GM21529 (cell line): ENCODE measurements around the gene STAG3.
A peak's percentile ranks its signal among the peaks of the same experiment; 100 is the strongest.
"Not testable (repeated sequence)": the region's sequence is repeated elsewhere in the genome, so short reads cannot be mapped to it uniquely, and the experiment has no call there.

Experiments used
- ATAC-seq: cut with Tn5 transposase; IDR thresholded peaks from one replicate; pipeline ENCODE4 v1.9.1; 2021; ENCODE audit not compliant: unreplicated experiment

Gene STAG3

DNA sequence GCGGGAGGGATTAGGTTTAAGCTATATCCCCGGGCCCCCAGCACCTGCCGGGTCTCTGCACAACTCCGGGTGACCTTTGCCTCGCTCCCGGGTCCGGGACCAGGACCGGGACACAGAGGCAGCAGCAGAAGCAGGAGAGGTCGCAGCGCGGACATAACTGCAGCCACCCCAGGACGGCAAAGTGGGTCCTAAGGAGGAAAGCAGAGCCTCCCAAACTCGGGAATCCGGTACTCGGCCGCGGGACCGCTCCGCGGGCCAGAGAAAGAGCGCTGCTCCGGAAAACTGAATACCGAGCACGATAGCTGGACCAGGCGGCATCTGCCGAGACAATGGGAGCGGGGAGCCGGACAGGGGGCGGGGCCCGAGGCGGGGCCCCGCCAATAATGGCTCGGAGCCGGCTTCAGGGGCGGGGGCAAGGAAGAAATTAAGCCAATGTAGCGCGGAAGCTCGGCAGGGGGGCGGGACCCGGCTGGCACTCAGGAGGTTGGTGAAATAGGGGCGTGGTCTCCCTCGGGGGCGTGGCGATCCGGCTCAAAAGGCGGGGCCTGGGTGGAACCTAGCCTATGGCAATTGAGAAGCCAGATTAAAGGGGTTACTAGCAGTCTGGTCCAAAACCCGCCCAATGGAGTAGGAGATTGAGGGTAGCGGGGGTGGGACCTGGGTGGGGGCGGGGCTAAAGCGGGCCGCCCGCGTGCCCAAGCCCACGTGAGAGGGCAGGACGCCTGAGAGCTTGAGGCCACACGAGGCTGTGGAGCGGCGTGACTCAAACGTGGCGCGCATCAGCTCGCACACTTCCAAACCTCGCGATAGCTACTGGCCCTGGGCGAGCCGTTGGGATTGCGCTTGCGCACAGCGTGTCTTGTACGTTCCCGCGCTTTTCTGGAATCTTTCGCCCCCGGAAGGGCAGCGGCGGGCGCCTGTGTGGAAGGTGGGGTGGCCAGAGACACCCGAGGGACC, at the start of gene STAG3, which contains the start of gene GPC2:
TSS of gene STAG3 (plus strand) at position 874 of the 957 bp plus-strand sequence. CDS start 2,639 bp downstream, outside the sequence.
TSS of gene GPC2 (minus strand) at position 337 of the 957 bp plus-strand sequence. CDS start at position 155, 182 bp downstream.
- ATAC-seq, result peak; percentile 88

DNA sequence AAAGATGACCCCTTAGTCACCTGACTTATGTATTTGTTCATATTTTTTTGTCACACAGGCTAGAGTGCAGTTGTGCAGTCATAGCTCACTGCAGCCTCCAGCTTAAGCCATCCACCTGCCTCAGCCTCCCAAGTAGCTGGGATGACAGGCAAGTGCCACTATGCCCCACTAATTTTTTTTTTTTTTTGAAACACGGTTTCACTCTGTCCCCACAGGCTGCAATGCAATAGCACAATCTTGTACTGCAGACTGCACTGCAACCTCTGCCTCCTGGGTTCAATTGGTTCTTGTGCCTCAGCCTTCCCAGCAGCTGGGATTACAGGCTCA, 49.1 kb upstream of the STAG3 start:
- no peak for ATAC-seq

GRCh38 chr7:100130220-100130607, 47.5 kb upstream of the STAG3 start:
- not testable (repeated sequence) for ATAC-seq

- no peak for ATAC-seq
Measured at GRCh38 chr7:100130608-100131453, 46.9 kb upstream of the STAG3 start.

GRCh38 chr7:100132126-100132525, 45.6 kb upstream of the STAG3 start:
- no peak for ATAC-seq

DNA sequence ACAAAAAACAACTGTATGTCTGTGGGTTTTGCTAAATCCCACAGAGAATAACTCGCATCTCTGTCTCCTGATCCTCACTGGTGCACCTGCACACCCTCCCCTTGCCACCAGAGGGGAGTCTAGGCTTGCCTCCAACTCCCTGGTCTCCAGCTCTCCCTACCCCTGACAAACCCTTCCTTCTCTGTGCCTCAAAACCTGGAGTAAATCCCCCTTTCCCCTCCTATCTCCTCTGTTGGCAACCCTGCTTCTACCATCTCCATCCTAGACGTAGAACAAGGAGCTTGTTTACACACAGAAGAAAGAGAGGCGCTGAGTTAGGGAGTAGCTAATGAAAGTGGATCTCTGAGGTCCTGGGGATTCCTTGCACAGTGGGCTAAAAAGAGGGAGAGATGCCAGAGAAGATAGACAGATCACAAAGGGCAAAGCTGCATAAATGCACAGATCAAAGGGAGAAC, 45.0 kb upstream of the STAG3 start:
- ATAC-seq, result peak; percentile 65

- no peak for ATAC-seq
Measured at GRCh38 chr7:100137851-100138760, 39.6 kb upstream of the STAG3 start.

GRCh38 chr7:100141555-100141949, 36.2 kb upstream of the STAG3 start:
- no peak for ATAC-seq

GRCh38 chr7:100142461-100142860, 35.3 kb upstream of the STAG3 start:
- ATAC-seq, result no peak

GRCh38 chr7:100146350-100146749, 31.4 kb upstream of the STAG3 start:
- not testable (repeated sequence) for ATAC-seq

- ATAC-seq, result no peak
Measured at GRCh38 chr7:100147278-100147677, 30.4 kb upstream of the STAG3 start.

- no peak for ATAC-seq
Measured at GRCh38 chr7:100148225-100148558, 29.5 kb upstream of the STAG3 start.

DNA sequence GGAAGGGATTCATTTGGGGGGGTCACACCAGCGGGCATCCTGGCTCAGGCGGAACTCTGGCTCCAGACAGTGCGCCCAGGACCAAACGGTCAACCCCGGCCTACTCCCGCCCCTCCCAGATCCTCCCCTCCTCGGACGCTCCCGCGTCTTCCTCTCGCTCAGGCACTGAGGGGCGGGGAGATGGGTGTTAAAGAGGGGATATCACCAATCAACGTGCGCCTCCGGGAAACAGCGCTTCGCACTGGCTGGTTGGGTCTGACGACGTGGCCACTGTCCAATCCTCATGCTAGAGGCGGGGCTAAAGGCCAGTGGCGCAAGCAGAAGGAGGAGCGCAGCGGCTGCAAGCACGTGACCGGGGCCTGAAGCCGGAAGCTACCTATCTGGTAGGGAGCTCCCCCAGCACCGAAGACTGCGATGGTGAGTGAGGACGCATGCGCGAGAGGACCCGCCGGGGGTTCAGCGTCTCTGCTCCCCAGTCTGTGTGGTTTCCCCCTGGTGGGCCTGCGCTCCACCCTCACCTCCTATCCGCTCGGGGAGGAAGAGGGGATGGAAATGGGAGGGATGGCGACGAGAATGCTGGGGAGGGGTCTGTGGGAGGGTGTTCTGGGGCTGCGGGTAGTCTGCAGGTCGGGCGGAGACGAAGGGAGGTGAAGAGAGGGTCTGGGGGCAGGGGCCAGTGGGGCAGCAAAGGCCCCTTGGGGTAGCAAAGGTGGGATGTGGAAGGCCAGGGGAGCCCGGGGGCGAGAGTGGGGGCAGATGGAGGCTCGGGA, 29.0 kb upstream of the STAG3 start, which contains the start of gene LAMTOR4:
TSS of gene LAMTOR4 (plus strand) at position 360 of the 770 bp plus-strand sequence. CDS start at position 415, 55 bp downstream.
- peak; percentile 98 for ATAC-seq

DNA sequence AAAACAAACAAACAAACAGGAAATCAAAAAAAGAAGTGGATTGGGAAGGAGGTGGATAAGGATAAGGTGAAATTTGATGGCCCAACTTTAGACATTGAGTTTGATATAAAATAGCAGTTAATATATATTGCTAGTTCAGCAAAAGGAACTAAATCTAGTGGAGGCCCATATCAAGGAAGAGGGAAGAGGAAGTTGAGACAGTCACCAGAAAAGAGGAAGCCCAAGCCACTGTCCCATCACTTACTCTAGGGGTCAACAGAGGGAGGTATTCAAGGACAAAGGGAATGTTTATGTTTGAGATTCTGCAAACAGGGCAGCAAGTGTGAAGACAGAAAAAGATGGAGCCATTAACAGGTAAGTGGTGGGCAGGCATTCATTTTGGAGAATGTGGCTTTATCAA, 25.3 kb upstream of the STAG3 start:
- no peak for ATAC-seq

DNA sequence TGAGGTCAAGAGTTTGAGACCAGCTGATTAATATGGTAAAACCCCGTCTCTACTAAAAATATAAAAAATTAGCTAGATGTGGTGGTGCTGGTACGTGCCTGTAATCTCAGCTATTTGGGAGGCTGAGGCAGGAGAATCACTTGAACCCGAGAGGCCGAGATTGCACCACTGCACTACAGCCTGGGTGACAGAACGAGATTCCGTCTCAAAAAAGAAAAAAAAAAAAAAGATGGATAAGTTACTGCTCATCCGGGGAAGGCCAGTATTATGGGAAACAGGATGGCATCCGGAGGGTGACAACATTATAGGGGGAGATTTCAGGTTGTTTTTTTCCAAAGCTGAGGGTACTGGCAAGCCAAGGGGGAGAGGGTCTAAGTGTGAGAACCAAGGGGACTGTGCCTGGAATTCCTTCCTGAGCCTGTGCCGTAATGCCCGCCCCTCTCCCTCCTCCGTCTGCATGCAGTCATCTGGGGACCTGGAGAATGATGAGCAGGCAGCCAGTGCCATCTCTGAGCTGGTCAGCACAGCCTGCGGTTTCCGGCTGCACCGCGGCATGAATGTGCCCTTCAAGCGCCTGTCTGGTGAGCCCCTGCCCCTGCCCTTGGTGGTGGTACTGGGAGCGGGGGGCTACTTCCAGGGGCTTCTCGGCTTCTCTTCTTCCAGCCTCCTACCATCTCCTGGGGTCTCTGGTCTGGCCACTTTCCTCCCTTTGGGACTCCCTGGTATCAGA, 24.6 kb upstream of the STAG3 start:
- ATAC-seq, result no peak

GRCh38 chr7:100153708-100154535, 23.8 kb upstream of the STAG3 start:
- ATAC-seq, result no peak

- ATAC-seq, result no peak
Measured at GRCh38 chr7:100154651-100155491, 22.8 kb upstream of the STAG3 start.
